ENCODE measurements around the gene UTS2R.

- no peak for TF ChIP-seq POLR2A (IDR thresholded peaks at IDR 0.05; ENCODE audit: low read length)
- TF ChIP-seq GATA1 (IDR thresholded peaks at IDR 0.05; ENCODE audit: low read depth, low read length): no peak
These were observed 26.2 kb upstream of the UTS2R start for GRCh38 chr17:82345151-82345976.

All from erythroblast (primary cell).